NK-92 treated with Interleukin-12 subunit alpha and Interleukin-12 subunit beta, amount 100 ng/mL, for 24 hours (cell line): ENCODE measurements around the gene KLHL30.

Experiments
- DNase-seq: peaks from one replicate; lab custom pipeline; 2025; lab: John Stamatoyannopoulos, UW

KLHL30 gene

DNA sequence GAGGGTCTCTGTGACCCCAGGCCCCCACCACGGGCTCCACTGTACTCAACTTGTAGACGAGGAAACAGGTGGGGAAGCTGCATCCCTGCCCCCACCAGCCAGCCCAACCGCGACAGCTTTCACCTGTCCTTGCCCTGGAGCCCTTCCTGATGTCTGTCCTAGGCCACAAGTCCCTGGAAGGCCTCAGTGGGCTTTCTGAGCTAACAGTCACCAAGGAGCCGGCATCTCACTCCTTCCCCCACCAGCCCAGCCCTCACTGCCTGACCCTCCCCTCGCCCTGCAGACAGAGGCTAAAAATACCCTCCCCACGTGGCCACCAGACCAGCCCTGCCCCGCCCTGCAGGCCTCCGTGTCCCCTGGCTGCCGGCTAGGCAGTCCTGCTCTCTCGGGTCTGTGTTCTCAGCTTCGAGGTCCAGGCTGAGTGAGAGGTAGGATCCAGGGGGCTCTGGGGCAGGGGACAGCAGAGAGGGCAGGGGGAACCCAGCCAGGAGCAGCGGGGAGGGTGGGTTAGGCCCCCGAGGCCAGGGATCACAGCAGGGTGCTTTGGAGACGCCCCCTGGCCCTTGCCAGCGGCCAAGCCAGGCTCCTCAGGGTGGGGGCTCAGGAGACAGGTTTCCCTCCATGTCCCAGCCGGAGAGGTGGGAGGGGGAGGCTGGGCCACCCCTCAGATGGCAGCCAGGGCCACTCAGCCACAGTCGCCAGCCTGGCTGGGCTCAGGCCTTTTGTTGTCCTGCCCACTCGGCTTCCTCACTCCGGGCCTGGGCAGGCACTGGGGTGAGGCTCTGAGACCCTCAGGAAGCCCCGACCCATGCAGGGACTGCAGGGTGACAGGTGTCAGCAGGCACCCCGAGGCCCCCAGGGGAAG lies at the start of gene KLHL30:
Gene KLHL30, plus strand, starts transcription at position 338 of the 865 bp plus-strand sequence. CDS start 2,087 bp downstream, outside the sequence.
- DNase-seq: no peak

DNA sequence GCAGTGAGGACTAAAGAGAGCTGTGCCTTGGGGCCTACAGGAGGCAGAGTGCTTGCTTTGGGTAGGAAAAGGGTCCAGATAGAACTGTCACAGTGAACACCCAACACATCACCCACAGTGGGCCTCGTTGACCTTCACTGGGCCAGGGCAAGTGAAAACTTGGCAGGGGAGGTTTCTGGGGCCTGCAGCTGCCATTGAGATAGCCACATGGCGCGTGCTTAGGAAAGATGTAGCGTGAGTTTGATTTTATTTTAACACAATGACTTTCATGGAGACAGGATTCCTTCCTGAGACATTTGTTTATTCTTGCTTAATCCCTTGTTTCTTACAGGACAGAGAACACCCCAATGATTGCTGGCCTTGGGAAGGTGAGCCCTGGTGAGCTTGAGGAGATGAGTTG lies 47.6 kb upstream of the KLHL30 start:
- no peak for DNase-seq

GRCh38 chr2:238091436-238092060 lies 46.9 kb upstream of the KLHL30 start:
- no peak for DNase-seq

- no peak for DNase-seq
Observed at GRCh38 chr2:238092486-238093035, 45.9 kb upstream of the KLHL30 start.

DNA sequence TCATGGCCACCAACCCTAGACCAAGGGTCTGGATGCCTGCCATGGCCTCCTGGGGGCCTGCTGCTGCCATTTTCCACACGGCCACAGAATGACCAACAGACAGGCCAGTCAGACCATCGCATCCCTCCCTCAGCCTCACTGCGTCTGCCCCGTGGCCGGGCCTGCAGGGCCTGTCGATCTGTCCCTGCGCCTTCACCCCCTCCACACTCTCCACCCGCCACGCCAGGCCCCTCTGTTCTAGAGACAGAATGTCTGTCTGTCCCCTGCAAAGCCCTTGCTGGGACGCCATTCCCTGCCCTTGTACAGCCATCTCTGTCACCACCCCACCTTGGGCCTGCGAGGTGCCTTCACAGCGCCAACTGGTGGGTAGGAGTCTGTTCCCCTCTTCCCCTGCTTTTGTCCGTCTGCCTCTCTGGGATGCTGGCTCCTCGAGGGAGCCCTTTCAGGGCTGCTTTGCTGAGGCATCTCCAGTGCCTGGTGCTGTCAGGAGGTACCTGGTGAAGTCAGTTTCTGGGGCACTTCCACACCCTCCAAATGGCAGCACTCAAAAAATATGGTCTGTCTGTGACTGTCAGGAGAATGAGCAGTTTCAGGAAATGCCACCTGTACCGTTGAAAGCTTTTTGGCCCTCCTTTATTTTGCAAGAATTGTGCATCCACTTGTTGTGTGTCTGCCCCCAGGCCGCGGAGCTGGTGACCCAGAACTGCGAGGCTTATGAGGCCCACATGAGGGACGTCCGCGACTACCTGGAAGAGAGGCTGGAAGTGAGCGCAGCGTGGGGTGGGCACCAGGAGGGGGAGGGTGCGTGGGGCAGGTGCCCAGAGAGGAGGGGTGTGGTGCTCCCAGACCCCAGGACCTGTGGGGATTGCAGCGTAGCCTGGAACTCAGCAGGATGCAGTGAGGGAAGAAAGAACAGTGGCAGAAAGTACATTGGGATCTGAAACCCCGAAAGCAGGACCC lies 45.0 kb upstream of the KLHL30 start:
- DNase-seq: no peak

DNA sequence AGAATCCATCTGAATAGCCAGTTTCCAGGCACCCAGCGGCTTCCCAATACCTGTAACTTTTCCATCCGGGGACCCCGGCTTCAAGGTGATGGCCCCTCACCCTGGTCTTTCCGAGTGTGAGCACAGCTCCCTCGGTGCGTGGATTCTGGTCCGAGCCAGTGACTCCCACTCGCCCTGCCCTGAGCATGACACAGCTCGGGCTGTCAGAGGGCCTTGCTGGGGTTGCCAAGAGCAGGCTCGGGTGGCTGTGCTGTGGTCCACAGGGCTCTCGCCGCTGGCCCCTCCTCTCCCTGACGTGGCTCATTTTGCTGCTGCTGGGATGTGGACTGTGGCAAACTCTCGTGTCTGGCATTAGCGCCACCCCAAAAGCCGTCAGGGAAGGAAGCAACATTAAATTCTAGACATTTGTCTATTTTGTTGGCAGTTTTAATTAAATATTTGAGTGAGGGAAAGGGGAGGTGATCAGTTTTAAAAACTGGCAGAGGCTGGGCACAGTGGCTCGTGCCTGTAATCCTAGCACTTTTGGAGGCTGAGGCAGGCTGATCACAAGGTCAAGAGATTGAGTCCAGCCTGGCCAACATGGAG lies 43.9 kb upstream of the KLHL30 start:
- DNase-seq: no peak

- DNase-seq: no peak
Observed at GRCh38 chr2:238095143-238095542, 43.3 kb upstream of the KLHL30 start.

GRCh38 chr2:238096311-238097011 lies 42.0 kb upstream of the KLHL30 start:
- no peak for DNase-seq

GRCh38 chr2:238097201-238097987 lies 41.1 kb upstream of the KLHL30 start:
- no peak for DNase-seq

GRCh38 chr2:238097988-238098871 lies 40.2 kb upstream of the KLHL30 start:
- DNase-seq: no peak

- no peak for DNase-seq
Observed at GRCh38 chr2:238098901-238099713, 39.4 kb upstream of the KLHL30 start.

DNA sequence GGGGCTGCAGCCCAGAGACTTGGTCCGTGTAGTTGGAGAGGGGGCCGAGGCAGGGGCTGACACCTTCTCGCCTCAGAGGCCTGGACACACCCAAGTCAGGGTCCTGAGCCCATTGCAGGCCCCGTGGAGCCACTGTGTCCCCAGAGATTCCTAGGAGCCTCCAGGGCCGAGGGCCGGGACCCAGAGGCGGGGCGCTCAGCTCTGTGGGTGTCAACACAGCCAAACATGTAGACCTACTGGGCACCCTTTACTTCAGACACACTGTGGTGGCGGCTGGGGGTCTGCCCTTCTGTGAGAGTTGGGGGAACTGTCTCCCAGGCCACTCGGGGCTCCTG lies 38.8 kb upstream of the KLHL30 start:
- DNase-seq: no peak

GRCh38 chr2:238100049-238100820 lies 38.2 kb upstream of the KLHL30 start, which contains the start of gene ESPNL:
TSS of gene ESPNL (plus strand) at chr2:238100340. CDS start at chr2:238100420, 80 bp downstream.
- no peak for DNase-seq

DNA sequence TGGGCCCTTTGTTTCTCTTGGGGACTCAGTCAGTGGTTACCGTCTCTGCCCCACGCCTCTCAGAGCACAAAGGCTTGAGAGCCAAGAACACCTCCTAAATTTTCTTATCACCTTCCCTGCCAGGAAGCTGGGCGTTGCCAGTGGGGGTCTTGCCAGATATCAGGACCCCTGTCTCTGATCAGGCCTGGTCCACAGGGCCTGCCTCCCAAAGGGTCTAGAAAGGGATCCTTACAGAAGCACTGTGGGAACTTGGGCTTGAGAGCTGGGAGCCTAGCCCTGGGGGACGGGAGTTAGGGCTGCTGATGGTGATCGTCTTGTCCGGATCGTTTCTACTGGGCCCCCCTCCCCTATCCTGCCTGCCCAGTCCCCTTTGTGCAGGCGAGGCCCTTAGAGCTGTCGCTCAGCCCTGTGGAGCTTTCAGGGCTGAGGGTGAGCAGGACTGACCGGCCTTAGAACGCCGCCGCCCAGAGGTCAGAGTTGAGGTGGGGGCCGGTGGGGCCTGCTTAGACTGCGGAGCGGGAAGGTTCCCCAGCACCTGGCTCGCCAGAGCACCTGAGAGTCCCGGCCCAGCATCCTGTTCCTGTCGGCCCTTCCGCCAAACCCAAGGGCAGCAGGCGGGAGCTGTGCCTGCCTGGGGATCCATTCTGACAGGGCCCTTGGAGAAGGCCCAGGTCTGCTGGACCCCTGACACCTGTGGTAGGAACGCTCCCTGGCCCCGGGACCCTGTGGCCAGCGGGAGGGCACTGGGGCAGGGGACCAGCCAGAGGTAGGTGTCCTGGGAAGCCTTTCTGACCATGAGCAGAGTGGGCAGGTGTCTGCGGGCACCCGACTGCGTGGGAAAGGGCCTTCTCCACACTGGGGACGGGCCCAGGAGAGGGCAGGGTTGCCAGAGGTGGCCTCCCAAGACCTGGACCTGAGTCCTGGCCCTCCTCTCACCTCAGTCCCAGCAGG lies 37.4 kb upstream of the KLHL30 start:
- DNase-seq: no peak

GRCh38 chr2:238101891-238102841 lies 36.3 kb upstream of the KLHL30 start:
- no peak for DNase-seq
